OCI-LY3 (cell line): ENCODE measurements around the gene SCGB2B2.

Experiments
- H2AFZ ChIP-seq: fragments of 200-600, 300-600 bp; shearing (Covaris generic); 2 replicates; pipeline ENCODE4 v1.6.0; 2014; ENCODE audit warnings: antibody characterized with exemption, low read depth, low read length
- H3K27ac ChIP-seq: fragments of 200-600, 300-600 bp; sonication (generic); 2 replicates; pipeline ENCODE4 v1.5.1; 2014; ENCODE audit warnings: mild to moderate bottlenecking, low read length, moderate library complexity, mixed read lengths
- H3K27me3 ChIP-seq: fragments of 200-600, 300-600 bp; sonication (generic); 2 replicates; pipeline ENCODE4 v1.6.1; 2014; ENCODE audit warnings: low read depth, low read length, mixed read lengths
- H3K36me3 ChIP-seq: fragments of 200-600, 300-600 bp; sonication (generic); replicated peaks from 2 replicates; pipeline ENCODE3; 2014; ENCODE audit warnings: low read depth, low read length, mixed read lengths
- H3K4me1 ChIP-seq: fragments of 300-600, 200-600 bp; sonication (generic); 2 replicates; pipeline ENCODE4 v1.6.1; 2014; ENCODE audit warnings: low read length, mixed read lengths
- H3K4me2 ChIP-seq: fragments of 200-600, 300-600 bp; sonication (generic); 2 replicates; pipeline ENCODE4 v1.6.1; 2014; ENCODE audit warnings: low read length, mixed read lengths
- H3K4me3 ChIP-seq: fragments of 300-600, 200-600 bp; sonication (generic); 2 replicates; pipeline ENCODE4 v1.5.1; 2014; ENCODE audit warnings: antibody characterized with exemption, mild to moderate bottlenecking, low read length, moderate library complexity
- H3K79me2 ChIP-seq: fragments of 300-600, 200-600 bp; shearing (Covaris generic); 2 replicates; pipeline ENCODE4 v1.6.1; 2014; ENCODE audit warnings: mild to moderate bottlenecking, low read length, mixed read lengths
- H3K9ac ChIP-seq: fragments of 300-600, 200-600 bp; shearing (Covaris generic); 2 replicates; pipeline ENCODE4 v1.6.0; 2014; ENCODE audit warnings: mild to moderate bottlenecking, low read length, moderate library complexity
- H3K9me3 ChIP-seq: fragments of 200-600, 300-600 bp; shearing (Covaris generic); 2 replicates; pipeline ENCODE4 v1.6.1; 2014; ENCODE audit warnings: low read length, mixed read lengths; ENCODE audit not compliant: insufficient read depth
- H4K20me1 ChIP-seq: fragments of 200-600, 300-600 bp; sonication (generic); 2 replicates; pipeline ENCODE4 v1.6.1; 2016; ENCODE audit warnings: low read length, mixed read lengths; ENCODE audit not compliant: insufficient read depth
- CTCF ChIP-seq: fragments of 200-600, 300-600 bp; sonication (generic); IDR thresholded peaks from 2 replicates; pipeline ENCODE4 v1.5.1; 2014; ENCODE audit warnings: antibody characterized with exemption, low read length, low read depth
- EZH2phosphoT487 ChIP-seq: fragments of 200-600 bp; shearing (Covaris generic); IDR thresholded peaks from 2 replicates; pipeline ENCODE4 v1.6.1; 2018; ENCODE audit warnings: antibody characterized with exemption, mixed run types, low read depth

The SCGB2B2 gene

DNA sequence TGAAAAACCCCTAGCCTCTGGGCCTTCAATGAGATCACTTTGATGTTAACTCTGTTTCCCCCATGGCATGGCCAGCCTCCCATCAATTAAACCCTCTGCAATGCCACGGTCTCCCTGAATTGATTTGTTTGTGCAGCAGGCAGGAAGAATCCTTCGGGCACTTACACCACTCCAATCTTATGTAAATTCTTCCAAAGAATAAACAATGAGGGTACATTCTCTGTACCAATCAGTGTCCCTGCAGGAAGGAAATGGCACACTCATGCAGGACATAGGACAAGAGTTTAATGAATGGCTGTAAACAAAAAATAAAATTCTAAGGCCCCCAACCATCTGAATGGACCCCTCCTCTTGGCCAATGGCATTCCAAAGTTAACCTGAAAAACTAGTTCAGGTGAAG is 22.2 kb downstream of the SCGB2B2 start:
- Histone ChIP-seq H3K4me3 (no peak overlapping the region), H4K20me1 (no peaks in the 10 kb centered on the region), H3K79me2 (no peaks in the 10 kb centered on the region), H3K9me3 (no peaks in the 10 kb centered on the region), H3K27me3 (peaks cover 3% of the 10 kb centered on the region; the same call in 1 of the 2 replicates), H3K27ac (no peak overlapping the region), H2AFZ (no peak overlapping the region), H3K36me3 (no peaks in the 10 kb centered on the region), H3K4me2 (no peak overlapping the region), H3K9ac (no peak overlapping the region), H3K4me1 (no peaks in the 10 kb centered on the region)
- no peak for TF ChIP-seq EZH2phosphoT487
- no peak for TF ChIP-seq CTCF

DNA sequence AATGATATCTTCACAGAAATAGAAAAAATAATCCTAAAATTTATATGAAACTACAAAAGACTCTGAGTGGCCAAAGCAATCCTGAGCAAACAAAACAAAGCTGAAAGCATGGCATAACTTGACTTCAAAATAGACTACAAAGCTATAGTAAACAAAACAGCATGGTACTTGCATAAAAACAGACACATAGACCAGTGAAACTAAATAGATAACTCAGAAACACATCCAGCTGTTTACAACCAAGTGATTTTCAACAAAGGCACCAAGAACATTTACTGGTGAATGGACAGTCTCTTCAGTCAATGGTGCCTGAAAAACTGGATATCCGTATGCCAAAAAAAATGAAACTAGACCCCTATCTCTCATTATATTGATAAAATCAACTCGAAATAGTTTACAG is 25.2 kb downstream of the SCGB2B2 start:
- Histone ChIP-seq H3K36me3 (no peaks in the 10 kb centered on the region), H3K9ac (no peak overlapping the region), H3K4me2 (no peak overlapping the region), H2AFZ (no peak overlapping the region), H3K4me1 (no peaks in the 10 kb centered on the region), H3K27ac (no peak overlapping the region), H3K27me3 (peaks cover 3% of the 10 kb centered on the region; the same call in 1 of the 2 replicates), H4K20me1 (no peaks in the 10 kb centered on the region), H3K79me2 (no peaks in the 10 kb centered on the region), H3K9me3 (no peaks in the 10 kb centered on the region), H3K4me3 (no peak overlapping the region)
- TF ChIP-seq EZH2phosphoT487 (no peak), CTCF (no peak)

GRCh38 chr19:34649886-34650543 is 26.9 kb downstream of the SCGB2B2 start:
- H3K27ac ChIP-seq: no peak overlapping the region
- no peak for TF ChIP-seq CTCF
- no peak for TF ChIP-seq EZH2phosphoT487
- no peaks in the 10 kb centered on the region for H3K4me1 ChIP-seq
- no peaks in the 10 kb centered on the region for H4K20me1 ChIP-seq
- no peaks in the 10 kb centered on the region for H3K36me3 ChIP-seq
- no peak overlapping the region for H3K4me2 ChIP-seq
- H3K9me3 ChIP-seq: no peaks in the 10 kb centered on the region
- no peaks in the 10 kb centered on the region for H3K27me3 ChIP-seq
- no peak overlapping the region for H2AFZ ChIP-seq
- no peak overlapping the region for H3K4me3 ChIP-seq
- H3K9ac ChIP-seq: no peak overlapping the region
- H3K79me2 ChIP-seq: no peaks in the 10 kb centered on the region

DNA sequence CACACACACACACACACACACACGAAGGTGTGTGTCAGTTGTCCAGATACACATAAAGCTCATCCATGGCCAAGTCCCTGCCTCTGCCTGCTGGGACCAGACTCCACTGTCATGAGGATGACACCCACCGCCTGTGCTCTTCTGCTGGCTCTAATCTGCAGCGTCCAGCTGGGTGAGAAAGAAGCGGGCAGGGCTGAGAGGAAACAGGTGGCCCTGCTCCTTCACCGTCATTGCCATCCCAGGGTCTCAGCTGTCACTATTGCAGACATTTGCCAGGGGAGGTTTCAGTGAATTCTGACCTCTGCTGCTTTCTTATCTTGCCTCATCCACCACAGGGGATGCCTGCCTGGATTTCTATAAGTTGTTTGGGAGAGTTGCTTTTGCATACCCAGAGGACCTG is 31.4 kb downstream of the SCGB2B2 start:
- Histone ChIP-seq H3K9ac (no peak overlapping the region), H3K4me1 (no peaks in the 10 kb centered on the region), H3K36me3 (no peaks in the 10 kb centered on the region), H2AFZ (no peak overlapping the region), H3K9me3 (no peaks in the 10 kb centered on the region), H4K20me1 (no peaks in the 10 kb centered on the region), H3K79me2 (no peaks in the 10 kb centered on the region), H3K27me3 (no peaks in the 10 kb centered on the region; the same call in 1 of the 2 replicates), H3K4me3 (no peak overlapping the region), H3K27ac (no peak overlapping the region), H3K4me2 (no peak overlapping the region)
- no peak for TF ChIP-seq EZH2phosphoT487
- TF ChIP-seq CTCF: no peak
